Measurements from ENCODE around the gene DGKD. TPM values are rescaled to one million over a fixed set of nuclear protein-coding genes. Genes with fewer than 3 reads are reported as not detected.

The DGKD gene
- polyA plus RNA-seq, 1 donor, result 21.9 TPM

DNA sequence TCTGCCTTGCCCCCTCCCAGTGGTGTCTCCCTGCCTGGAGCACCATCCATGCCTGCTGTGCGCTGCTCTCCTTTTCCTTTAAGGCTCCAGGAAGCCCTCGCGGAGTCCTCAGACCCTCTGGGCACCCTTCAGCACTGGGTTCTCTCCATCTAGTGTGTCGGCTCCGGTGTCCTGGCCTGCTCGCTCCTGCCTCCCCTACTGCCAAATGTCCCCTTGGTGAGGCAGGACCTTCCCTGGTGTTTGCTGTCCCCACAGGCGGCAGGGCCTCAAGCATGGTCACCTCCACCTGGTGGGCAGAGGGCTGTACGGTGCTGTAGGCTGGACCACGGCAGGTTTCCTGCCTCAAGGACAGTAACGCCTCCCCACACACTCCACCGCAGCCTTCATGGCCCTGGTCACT is 90.2 kb downstream of the DGKD start:
- DNase-seq (ENCODE audit: low read depth), result no peak

DNA sequence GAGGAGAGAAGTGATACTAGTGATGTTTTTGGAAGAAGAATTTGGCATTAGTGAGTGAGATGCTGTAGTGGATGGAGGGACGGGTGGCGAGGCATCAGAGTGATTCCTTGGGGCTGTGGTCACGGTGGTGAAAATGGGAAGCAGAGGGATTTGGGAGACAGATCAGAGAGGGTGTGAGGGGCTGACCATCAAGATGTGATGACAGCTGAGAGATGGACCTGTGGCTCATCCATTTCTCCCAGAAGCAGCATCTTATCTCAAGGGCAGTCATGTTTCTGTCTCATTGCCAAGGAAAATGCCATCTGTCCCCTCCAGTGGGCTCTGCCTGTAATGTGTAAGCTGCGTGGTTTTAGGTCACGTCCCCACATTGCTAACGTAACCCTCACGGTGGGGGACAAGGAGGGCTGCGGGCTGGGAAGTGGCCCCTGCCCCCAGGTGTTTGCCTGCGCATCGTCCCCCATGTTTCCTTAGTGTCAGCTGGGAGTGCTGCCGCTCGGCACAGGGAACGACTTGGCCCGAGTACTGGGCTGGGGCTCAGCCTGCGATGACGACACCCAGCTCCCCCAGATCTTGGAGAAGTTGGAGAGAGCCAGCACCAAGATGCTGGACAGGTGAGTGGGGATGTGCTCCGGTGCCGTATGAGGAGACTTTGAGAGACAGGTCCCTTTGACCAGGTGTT is 91.0 kb downstream of the DGKD start:
- no peak for DNase-seq (ENCODE audit: low read depth)

DNA sequence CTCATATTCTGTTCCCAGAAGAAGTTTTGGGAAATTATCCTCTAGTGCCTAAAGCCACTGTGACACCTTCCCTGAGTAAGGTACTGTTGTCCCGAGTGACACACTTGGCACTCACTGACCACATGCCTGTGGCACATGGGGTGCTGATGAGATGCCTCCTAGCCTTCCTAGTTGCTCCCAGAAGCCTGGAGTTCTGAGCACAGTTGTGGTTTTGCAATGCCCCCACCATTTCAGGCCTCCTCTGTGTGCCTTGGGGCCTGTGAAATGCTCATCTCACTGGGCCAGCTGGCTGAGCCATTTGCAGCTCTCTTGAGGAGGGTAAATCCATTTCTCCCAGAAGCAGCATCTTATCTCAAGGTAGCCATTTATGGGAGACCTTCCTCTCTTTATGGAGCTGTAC is 91.8 kb downstream of the DGKD start:
- DNase-seq (ENCODE audit: low read depth), result no peak

DNA sequence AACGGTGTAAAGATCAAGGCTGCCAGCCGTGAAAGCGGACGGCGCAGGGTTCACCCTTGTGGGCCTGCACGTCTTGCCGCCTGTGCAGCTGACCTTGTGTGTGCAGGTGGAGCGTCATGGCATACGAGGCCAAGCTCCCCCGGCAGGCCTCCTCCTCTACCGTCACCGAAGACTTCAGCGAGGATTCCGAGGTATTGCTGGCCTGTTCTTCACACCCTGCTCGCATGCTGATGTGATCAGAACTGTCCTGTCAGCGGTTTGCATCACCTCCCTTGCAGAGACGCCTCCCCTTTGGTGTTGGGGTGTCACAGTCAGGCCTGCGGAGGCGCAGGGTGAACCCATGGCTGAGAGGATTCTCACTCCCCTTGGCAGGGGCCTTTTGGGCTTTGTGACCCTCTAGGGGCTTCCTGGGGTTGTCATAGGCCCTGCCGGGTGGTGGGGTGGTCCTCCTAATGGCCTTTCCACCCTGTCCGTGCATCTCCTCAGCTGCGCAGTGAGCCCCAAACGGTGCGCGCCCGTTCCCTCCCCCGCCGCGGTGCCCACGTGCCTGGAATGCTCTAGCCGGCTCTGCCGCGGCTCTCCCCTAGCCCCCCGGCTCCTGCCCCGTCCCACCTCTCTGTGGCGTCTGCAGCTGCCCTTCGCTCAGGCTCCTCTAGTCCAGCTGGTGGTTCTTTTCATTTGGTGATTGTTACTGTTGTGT is 92.5 kb downstream of the DGKD start:
- no peak for DNase-seq (ENCODE audit: low read depth)

DNA sequence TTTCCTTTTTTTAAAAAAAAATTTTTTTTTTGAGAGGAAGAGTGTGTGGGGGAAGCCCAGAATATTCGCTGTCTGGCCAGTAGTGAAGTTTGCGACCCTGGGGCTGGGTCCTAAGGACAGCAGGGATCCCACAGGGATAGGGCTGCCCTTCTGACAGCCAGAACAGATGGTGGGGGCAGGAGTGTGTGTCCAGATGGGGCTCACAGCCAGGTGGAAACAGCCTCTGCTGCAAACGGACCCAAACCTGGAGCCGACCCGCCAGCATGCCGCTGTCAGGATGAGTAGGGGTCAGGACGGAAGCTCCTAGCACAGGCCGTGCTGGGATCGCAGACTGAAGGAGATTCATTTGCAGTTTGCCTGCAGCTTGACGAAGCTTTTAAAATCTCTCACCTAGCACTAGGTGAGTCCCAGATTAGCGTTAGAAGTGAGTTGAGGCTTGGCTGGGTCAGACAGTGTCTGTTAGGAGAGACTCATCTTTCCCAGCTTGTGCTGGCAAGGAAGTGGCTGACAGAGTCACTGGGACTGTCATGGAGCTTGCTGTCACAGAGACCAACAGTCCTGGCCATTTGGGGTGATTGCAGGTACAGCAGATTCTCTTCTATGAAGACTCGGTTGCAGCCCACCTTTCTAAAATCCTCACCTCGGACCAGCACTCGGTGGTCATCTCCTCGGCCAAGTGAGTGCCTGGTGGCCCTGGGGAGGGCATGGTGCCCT is 93.4 kb downstream of the DGKD start:
- no peak for DNase-seq (ENCODE audit: low read depth)

DNA sequence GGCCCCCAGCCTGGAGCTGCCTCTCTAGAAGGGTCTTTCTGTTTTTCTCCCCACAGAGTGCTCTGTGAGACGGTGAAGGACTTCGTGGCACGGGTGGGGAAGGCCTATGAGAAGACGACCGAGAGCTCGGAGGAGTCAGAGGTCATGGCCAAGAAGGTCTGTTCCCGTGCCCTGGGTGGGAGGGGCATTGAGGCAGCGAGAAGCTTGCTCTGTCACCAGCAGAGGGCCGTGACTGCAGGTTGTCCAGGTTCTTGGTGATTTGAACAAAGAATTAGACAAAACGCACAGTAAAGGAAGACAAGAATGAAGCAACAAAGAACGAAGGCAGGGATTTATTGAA is 93.9 kb downstream of the DGKD start:
- no peak for DNase-seq (ENCODE audit: low read depth)

DNA sequence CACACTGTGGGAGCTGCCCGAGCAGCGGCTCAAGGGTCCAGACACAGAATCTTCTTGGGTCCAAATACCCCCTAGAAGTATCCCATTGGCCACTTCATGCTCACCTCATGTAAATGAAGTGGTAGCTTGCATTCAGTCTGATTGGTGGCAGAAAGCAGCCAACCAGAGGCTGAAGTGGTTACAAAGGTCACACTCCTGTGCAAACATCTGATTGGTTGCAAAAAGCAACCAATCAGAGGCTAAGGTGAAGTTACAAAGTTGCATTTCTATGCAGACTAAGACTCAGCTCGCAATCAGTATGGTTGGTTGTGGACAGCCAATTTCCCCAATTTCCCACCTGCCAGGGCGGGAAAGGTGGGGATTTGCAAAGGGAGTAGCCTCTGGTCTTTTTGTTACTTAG is 94.3 kb downstream of the DGKD start:
- DNase-seq (ENCODE audit: low read depth), result no peak

DNA sequence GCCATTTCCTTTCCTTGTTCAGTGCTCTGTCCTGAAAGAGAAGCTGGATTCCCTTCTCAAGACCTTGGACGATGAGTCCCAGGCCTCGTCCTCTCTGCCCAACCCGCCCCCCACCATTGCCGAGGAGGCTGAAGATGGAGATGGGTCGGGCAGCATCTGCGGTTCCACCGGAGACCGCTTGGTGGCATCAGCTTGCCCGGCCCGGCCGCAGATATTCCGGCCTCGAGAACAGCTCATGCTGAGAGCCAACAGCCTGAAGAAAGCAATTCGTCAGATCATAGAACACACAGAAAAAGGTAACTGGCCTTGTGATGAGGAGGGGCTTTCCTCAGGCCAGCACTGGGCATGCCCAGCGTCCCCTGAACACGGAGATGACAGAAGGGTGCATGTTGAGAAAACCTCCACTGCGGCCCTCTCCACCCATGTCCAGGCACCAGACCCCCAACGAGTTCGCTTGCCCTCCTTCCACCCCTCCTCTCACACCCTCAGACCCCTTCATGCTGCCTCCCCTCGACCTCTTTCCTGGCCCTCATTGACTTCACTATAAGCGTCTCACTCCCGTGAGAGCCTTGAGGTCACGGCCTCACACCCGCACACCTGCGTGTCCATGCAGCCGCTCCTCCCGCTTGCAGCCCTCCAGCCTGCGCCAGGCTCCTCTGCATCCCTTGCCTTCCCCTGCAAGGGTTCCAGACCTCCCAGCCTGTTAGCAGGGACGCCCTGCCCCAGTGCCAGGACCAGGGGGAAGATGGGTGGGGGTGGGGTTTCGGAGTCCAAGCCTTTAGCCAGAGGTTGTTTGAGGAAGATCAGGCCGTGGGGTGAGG is 95.0 kb downstream of the DGKD start:
- DNase-seq (ENCODE audit: low read depth), result no peak

DNA sequence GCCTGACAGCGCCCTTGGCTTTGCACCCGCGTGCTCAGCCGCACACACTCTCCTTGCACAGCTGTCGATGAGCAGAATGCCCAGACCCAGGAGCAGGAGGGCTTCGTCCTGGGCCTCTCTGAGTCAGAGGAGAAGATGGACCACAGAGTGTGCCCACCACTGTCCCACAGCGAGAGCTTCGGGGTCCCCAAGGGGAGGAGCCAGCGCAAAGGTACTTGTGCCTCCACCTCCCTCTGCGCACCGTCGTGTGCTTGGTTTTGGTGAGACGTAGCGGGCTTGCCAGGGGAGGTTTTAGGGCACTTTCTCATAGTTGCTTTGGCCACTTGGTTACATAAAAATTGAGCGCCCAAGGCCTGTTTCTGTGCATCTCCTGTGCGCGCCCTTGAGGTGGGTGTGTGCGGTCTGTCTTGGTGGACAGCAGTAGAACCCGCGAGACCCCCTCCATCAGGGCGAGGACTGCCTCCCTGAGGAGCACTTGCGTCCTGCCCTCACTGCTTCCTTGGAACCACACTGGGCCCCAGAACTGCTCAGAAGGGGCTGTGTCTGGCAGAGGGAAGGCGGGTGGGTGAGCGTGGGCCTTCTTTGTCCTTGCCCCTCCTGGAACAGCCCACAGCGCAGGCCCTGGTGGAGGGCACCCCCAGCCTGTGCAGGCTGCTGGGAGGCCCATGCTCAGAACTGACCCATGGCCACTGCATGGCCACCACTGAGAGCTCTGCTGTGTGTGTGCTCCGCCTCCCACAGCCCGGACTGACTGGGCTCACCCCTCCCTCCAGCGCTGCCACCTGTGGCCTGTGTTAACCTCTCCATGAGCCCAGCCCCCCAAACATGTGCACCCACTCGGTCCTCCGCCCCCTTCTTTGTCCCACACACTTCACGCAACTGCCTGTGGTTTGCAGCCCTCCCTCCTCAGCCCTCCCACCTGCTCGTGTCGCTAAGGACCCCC is 95.9 kb downstream of the DGKD start:
- DNase-seq (ENCODE audit: low read depth), result no peak

DNA sequence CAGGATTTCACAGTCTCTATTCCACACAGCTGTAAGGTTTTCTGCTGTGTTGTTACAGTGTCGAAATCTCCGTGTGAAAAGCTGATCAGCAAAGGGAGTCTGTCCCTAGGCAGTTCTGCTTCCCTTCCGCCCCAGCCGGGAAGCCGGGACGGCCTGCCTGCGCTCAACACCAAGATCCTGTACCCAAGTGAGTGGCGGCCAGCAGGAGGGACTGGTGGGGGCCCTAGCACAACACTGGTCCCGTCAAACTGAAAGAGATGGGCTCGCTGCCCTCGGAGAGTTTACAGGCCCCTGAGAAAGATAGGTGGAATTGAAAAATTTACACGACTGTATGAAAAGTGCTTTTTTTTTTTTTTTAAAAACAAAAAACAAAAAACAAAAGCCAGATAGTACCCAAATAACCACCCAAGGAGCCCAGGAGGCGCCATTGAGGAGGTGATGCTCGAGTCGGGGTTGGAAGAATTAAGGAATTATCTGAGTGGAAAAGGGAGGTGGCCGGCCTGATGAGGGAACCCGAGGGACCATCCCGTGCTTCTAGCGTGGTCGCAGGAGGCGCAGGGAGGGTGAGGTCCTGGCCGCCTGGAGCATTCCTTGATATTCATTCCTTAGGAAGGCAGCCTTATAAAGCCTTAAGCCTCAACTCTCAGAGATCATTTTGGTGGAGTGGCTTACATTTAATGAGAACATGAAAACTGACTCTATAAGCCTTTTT is 96.7 kb downstream of the DGKD start:
- DNase-seq (ENCODE audit: low read depth), result no peak

DNA sequence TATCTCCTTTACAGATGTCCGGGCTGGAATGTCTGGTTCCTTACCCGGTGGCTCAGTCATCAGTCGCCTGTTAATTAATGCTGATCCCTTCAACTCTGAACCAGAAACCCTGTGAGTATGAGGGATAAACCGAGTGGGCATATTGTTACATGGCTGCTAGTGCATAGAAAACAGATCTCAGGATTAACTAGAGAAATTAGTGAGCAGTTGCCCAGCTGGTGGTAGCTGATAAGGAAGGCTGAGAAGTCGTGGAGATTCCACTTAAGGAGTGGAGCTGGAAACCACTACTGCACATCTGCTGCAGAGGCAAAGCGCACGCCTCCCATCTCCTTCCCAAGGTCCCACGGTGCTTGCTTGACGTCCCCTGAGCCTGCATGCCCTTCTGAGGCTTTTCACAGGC is 97.7 kb downstream of the DGKD start:
- no peak for DNase-seq (ENCODE audit: low read depth)

DNA sequence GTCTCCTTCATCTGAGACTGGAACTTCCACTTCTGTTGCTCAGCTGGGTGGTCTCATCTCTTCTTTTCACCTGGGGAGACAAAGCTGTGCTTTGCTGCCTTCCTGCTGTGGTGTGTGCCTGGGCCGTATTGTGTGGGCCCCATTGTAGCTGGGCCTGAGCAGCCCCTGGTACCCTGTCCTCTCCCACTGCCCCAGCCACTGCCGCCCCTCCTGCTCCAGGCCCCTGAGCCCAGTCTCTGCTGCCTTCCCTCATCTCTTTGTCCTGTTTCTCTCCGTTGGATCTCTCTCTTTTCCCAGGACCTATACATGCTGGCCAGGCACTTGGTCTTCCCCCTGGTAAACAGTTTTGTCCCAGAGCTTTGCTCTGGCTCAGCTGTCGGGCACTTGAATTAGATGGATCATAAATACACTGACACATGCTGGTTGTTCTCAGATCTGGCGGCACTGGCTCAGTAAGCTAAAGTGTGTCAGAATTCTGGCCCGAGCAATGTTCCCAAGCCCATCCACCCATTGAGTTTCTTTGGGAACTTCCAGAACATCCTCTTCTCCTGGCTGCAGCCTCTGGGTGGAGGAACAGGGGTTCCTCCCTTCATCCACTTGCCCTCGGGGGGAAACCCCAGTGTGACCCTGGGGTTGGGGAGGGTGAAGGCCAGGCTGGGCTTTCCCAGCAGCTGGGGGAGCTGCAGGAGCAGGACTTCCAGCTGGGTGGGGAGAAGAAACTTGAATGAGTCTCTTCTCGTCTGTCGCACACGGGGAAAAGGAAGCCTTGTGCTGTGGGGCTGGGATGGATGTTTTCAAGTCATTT is 99.0 kb downstream of the DGKD start:
- DNase-seq (ENCODE audit: low read depth), result no peak

DNA sequence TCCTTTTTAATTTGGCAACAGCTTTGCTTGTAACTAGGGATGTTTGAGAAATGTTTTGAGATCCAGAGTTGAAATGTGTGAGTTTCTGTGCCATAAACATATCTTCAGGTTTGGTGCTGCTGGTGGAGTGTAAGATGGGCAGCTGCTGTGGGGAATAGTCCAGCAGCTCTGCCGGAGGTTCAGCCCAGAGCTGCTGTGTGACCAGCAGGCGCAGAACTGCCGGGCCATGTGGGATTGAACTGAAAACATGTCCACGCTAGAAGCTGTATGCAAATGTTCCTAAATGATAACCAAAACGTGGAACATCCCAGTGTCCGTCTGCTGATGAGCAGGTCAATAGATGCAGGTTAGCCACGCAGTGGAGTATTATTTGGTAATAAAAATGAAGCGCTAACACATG is 99.6 kb downstream of the DGKD start:
- no peak for DNase-seq (ENCODE audit: low read depth)

DNA sequence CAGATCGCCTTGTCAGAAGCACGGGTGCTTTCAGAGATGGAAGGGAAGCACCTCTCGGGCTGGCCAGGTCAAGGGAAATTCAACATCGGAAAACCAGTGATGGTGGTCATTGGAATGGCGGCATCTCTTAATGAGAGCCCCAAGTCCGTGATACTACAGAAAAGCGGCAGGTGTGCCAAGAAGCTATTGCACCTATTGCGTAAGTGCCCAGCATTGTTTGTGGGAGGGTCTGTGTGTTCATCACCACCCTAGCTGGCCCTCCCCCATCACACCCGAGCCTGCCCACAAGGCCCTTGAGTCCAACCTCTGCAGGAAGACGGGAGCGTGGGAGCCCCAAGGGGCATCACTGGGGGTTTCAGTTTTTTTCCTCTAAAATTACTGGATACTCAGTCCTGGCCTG is 100.7 kb downstream of the DGKD start:
- no peak for DNase-seq (ENCODE audit: low read depth)

DNA sequence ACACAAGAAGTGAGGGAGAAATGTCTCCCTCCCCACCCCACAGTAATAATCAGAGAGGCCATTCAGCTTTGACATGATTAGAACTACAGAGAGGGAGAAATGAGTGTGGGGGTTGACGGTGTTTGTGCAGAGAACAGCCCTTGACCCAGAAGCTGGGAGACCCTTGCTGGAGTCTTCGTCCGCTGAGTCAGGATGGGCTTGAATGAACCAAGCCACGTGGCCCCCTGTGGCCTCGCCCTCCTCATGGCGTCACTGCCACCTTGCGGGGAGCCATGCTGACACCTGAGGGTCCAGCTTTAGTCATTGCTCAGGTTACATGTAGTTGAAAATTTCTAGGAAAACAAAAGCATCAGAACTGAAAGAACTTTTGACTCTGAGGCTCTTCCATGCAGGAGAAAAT is 101.2 kb downstream of the DGKD start:
- DNase-seq (ENCODE audit: low read depth), result no peak

DNA sequence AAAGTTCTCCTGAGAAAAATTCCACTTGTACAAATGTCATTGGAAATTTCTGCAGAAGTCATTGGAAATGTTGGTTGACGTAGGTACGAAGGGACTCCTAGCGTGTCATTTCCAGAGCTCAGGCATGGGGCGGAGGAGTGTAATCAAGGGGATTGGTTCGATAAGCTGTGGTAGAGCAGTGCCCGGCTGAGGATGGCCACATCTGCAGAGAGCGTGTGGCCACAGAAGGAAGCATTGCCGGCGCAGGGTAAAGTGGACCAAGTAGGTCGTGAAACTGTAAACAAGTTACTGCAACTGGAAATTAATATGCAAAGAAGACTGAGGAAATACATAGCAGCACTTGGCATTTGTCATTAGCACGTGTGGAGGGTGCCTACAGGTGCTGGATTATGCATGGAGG is 101.8 kb downstream of the DGKD start:
- no peak for DNase-seq (ENCODE audit: low read depth)

DNA sequence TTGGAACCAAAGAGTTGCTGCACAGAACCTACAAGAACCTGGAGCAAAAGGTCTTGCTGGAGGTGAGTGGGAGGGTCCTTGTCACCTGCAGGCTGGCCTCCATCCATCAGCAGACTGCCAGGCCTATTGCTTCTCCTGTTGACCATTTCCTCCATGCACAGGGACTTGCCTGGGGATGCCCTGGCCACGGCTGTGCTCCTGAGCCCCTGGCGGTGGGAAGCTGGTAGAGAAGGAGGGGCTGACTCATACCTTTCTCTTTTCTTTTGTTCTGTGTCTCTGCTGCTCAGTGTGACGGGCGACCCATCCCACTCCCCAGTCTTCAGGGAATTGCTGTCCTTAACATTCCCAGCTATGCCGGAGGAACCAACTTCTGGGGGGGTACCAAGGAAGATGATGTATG is 102.6 kb downstream of the DGKD start:
- no peak for DNase-seq (ENCODE audit: low read depth)

DNA sequence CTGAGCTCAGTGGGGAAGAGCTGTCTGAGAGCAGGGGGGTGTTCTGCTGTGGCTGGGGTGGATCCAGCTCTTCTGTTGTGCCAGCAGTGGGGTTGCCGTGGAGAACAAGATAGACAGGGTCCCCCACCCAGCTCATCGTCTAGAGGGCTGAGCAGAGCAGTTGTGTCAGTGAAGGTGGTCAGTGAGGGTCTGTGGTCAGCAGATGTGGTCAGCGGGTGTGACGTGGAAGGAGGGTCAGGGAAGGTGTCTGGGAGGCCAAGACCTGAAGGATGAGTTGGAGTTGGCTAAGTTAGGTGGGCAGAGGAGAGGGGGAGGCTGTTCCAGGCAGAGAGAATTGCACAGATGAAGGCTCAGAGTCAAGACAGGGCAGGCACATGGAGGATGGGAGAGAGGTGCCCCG is 103.1 kb downstream of the DGKD start:
- no peak for DNase-seq (ENCODE audit: low read depth)

DNA sequence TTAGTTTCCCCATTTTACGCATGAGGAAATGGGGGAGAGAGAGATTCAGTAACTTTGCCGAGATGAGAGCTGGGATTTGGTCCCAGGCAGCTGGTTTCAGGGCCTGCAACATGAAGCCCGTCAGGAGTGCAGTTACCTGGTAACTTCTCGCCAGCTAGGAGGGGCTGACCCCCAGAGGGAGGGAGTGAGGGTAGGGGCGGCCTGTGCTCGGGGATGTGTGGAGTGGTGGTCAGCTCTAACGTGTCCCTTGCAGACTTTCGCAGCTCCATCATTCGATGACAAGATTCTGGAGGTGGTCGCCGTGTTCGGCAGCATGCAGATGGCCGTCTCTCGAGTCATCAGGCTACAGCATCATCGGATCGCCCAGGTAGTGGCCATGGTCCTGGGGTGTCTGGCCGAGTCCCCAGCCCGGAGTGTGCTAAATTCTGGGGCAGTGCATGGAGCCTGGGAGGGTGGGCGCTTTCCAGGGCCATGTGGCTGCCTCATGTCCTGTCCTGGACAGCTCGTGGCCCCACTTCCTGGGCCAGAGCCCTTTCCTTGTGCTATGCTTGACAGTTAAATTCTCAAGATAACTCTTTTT is 103.8 kb downstream of the DGKD start:
- DNase-seq (ENCODE audit: low read depth), result no peak
